NT2/D1 (cell line): ENCODE data around the gene NPAS3.

Experiments
- SUZ12 ChIP-seq: IDR thresholded peaks from 2 replicates; pipeline ENCODE4 v1.6.1; 2011; ENCODE audit not compliant: insufficient read length, insufficient read depth; ENCODE audit errors: extremely low read depth
- YY1 ChIP-seq: IDR thresholded peaks from 2 replicates; pipeline ENCODE4 v1.6.1; 2011; ENCODE audit not compliant: insufficient read length, insufficient read depth
- ZNF274 ChIP-seq: IDR thresholded peaks from 2 replicates; pipeline ENCODE4 v1.6.1; 2011; ENCODE audit warnings: mild to moderate bottlenecking, low read depth, low read length

- TF ChIP-seq YY1 (no peak), SUZ12 (no peak), ZNF274 (no peak)
Measured at GRCh38 chr14:33705490-33705889, 766.8 kb downstream of the NPAS3 start.
